Stimulated activated CD8-positive, alpha-beta memory T cell treated with anti-CD3 and anti-CD28 coated beads, Interleukin-15, amount 100 ng/mL, for 24 hours (primary cell): ENCODE measurements around the gene VMP1.
"Not testable (repeated sequence)": the region's sequence is repeated elsewhere in the genome, so short reads cannot be mapped to it uniquely, and the experiment has no call there.

ENCODE experiments used
- DNase-seq: peaks from one replicate; pipeline ENCODE4 v3.0.0-alpha.2; 2020; ENCODE audit warnings: low read depth

Gene VMP1

DNA sequence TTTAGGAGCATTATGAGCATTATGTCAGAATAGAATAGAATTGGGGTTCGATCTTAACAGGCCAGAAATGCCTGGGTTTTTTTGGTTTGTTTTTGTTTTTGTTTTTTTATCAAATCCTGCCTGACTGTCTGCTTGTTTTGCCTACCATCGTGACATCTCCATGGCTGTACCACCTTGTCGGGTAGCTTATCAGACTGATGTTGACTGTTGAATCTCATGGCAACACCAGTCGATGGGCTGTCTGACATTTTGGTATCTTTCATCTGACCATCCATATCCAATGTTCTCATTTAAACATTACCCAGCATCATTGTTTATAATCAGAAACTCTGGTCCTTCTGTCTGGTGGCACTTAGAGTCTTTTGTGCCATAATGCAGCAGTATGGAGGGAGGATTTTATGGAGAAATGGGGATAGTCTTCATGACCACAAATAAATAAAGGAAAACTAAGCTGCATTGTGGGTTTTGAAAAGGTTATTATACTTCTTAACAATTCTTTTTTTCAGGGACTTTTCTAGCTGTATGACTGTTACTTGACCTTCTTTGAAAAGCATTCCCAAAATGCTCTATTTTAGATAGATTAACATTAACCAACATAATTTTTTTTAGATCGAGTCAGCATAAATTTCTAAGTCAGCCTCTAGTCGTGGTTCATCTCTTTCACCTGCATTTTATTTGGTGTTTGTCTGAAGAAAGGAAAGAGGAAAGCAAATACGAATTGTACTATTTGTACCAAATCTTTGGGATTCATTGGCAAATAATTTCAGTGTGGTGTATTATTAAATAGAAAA lies 133.8 kb downstream of the VMP1 start:
- not testable (repeated sequence) for DNase-seq

DNA sequence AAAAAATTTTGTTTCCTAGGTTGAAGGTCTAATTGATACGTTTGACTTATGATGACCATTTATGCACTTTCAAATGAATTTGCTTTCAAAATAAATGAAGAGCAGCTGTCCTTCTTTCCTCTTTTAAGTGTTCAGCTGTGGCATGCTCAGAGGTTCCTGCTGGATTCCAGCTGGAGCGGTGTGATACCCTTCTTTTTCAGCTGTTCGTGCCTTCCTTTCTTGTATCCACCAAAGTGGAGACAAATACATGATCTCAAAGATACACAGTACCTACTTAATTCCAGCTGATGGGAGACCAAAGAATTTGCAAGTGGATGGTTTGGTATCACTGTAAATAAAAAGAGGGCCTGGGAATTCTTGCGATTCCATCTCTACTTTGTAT lies 134.4 kb downstream of the VMP1 start:
- not testable (repeated sequence) for DNase-seq

DNA sequence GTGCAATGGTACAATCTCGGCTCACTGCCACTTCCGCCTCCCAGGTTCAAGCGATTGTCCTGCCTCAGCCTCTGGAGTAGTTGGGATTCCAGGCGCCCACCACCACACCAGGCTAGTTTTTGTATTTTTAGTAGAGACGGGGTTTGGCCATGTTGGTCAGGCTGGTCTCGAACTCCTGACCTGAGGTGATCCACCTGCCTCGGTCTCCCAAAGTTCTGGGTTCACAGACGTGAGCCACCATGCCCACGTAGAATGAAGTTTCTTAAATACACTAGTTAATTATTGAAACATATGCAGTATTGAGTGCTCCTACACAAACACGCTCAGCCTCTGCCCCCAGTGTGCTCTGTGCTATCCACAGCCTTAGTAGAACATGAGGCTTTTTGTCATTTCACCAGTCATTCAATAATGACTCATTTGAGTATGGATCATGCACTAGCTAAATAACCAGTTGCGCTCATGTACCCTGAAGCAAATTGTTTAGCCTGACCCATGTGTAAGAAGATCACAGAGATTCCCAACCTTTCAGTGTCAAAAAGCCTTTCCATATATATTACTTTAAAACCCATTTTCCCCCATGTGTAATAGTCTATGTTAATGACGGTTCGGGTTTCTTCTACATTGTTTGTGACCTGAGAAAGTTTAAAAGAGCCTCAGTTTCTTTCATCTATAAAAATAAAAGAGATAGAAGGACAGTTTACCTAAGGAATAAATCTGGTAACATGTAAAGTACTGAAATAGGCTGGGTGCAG lies 135.6 kb downstream of the VMP1 start:
- DNase-seq: no peak

DNA sequence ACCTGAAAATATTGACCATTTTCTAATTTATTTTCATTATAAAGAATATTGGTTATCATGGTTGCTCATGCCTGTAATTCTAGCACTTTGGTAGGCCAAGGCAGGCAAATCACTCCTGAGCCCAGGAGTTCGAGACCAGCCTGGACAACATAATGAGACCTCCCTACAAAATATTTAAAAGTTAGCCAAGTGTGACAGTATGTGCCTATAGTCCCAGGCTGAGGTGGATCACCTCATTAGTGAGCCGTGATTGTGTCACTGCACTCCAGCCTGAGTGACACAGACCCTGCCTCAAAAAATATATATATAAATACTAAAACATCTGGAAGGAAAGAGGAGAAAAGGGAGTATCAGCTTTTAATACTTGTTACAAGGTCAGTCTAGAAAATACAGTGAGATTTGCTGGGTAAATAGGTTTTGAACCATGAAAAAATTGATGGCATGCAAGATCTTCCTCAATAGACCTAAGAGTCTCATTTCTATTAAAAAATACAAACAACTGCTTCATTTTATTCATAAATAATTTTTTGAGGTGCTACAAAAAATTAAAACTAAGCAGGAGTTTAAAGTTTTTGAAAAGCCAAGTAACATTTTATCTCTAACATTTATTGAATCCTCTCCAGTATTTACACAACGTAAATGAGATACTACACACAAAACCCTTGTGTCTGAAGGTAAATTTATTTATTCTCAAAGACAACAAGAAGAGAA lies 137.6 kb downstream of the VMP1 start:
- DNase-seq: no peak

DNA sequence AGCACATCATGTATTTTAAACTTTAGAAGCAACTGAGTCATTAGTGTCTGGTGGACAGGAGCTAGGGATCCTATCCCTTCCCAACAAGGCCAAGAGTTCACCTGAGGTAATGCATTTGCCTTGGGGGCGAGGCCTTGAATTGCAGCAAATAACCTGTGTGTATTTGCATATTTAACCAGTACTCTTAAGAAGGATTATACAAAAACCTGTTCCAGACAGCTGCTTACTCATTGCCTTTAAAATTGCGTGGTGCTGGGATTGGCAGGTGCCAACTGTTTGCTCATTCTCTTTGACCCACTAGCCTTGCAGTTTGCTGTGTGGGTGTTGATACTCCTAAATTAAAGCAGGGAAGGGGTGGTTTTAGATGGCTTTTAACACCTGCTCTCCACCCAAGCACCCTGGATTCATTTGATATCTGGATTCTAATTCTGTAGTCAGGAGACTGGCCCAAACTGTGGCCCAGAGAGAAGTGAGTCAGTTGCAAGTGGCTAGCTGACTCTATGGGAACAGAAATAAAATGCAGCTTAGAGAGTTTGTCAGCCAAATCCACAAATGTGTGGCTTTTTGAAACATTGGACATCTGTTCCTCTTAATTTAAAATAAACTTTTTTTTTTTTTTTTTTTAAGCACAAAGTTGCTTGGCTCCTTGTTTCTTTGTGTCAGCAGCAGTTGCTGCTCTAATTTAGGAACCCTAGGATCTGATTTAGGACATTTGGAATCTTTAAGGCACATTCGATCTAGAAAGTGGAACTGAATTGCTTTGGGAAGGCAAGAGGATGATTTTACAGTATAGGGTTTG lies 138.3 kb downstream of the VMP1 start:
- no peak for DNase-seq

DNA sequence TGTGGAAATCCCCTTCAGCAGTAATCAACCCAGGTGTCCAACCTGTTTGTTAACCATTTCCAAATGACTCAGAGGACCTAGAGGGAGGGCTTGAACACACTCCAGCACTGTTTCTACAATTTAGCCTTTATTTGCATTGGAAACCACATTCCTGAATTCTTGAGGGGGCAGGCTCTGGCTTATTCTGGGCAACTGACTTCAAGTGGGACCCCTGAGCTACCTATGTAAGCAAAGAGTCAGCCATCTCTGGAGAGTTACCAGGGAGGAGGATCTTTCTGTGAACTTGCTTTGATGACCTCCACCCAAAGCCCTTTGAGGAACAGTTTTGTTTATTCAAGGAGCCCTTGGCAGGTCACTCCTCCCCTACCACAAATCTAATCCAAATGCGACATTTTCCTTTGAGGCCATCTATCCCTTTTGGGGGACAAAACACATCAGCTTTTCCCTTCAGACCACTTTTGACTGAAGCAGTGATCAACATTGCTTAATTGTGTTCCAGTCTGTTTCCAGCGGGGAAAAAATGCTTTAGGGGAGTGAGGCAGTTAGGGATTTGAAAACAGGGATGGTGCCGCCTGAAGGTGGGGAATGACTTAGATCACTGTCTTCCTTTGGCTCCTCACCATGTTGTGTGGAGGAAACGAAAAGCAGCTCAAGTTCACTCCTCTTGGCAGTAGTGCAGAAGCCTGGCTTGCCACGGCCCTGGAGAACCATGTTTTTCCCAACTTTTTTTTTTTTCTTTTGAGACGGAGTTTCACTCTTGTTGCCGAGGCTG lies 139.1 kb downstream of the VMP1 start:
- no peak for DNase-seq

DNA sequence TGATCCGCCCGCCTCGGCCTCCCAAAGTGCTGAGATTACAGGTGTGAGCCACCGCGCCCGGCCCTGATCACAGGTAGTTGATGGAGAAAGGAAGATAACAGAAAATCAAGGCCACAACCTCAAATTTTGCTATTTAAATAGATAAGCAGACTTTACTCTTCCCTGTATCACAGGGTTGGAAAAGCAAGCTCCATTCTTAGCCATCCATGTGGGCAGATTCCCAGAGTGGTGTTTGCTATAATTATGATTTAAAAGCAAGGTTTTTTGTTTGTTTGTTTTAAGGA lies 140.9 kb downstream of the VMP1 start:
- DNase-seq: no peak

DNA sequence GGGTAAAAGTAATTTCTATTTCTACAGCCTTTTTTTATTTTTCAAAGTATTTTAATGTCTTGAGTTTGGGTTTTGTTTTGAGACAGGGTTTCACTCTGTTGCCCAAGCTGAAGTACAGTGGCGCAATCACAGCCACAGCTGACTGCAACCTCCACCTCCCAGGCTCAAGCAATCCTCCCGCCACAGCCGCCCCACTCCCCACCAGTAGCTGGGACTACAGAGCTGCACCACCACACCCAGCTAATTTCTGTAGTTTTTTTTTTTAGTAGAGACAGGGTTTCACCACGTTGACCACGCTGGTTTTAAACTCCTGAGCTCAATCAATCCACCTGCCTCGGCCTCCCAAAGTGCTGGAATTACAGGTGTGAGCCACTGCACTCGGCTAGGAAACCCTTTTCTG lies 141.3 kb downstream of the VMP1 start:
- no peak for DNase-seq

DNA sequence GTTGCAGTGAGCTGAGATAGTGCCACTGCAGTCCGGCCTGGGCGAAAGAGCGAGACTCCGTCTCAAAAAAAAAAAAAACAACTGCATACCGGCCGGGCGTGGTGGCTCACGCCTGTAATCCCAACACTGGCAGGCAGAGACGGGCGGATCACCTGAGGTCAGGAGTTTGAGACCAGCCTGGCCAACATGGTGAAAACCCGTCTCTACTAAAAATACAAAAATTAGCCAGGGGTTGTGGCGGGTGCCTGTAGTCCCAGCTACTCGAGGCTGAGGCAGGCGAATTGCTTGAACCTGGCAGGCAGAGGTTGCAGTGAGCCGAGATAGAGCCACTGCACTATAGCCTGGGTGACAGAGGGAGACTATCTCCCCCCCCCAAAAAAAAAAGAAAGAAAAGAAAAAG lies 142.9 kb downstream of the VMP1 start:
- not testable (repeated sequence) for DNase-seq

DNA sequence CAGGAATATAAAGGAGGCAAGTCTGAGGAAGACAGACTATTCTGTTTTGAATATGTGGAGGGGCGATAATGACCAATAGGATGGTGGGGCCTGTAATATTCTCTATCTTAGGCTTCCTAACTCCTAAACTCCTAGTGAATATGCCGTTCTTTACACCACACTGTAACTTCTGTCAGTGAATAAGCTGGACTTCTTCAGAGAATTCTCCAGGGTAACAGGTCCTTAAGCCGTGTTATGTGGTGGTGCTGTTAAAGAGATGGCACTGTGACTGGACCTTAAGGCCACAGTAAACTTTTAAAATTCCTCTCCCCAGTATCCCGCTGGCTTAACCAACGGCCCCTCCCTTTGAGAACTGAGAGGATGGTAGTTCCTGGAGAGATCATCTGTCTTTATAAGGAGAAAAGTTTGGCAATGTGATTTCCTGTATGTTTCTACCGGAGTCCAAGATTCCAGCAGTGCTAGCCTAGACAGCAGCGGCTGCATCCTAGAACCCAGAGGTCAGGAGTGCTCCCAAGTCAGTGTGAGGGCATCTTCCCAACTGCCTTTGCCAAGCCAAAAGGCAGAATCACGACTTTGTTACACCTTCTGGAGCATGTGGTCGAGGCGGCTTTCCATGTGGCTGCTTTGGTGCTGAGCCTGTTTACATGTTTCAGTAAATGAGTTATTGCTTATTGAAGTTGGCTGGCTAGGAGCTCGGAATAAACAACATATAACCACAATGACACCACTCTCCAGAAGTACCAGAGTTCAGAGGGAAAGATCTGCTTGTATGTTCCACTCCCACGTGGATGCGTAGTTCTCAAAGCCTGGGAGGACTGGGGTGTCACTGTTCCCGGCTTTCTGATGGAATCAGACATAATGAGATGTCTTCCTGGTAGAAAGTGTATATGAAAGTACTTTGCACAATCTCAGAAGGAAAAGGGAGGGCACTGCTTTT lies 144.3 kb downstream of the VMP1 start:
- DNase-seq: no peak

DNA sequence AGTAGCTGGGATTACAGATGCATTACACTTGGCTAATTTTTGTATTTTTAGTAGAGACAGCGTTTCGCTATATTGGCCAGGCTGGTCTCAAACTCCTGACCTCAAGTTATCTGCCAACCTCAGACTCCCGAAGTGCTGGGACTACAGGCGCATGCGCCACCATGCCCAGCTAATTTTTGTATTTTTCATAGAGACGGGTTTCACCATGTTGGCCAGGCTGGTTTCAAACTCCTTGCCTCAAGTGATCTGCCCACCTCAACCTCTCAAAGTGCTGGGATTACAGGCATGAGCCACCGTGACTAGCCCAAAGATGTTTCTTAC lies 145.4 kb downstream of the VMP1 start:
- DNase-seq: not testable (repeated sequence)

DNA sequence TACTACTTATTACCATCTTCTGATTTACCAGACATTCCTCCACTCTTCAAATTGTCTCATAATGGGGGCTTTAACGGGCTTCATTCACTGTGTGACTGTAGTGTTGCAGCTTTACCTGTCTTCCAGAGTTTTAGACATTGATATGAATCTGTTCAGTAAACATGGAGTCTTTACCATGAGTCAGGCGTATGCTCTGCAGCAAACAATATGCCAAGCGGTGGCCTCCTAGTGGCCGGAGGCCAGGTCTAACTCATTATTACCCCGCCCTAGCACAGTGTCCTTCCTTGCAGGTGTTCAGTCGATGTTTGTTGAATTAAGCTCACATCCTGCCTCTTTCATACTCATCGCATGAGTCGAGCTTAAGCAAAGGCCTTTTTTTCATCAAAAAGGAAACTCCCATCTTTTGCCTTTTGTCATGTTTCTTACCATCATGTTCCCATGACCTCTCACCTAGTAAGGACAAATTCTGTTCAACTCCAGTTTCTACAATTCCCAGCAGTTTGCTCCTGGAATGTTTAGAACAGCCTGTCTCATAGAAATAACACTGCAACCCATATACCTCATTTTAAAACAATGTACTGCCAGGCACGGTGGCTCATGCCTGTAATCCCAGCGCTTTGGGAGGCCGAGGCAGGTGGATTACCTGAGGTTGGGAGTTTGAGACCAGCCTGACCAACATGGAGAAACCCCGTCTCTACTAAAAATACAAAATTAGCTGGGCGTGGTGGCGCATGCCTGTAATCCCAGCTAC lies 145.9 kb downstream of the VMP1 start:
- no peak for DNase-seq

DNA sequence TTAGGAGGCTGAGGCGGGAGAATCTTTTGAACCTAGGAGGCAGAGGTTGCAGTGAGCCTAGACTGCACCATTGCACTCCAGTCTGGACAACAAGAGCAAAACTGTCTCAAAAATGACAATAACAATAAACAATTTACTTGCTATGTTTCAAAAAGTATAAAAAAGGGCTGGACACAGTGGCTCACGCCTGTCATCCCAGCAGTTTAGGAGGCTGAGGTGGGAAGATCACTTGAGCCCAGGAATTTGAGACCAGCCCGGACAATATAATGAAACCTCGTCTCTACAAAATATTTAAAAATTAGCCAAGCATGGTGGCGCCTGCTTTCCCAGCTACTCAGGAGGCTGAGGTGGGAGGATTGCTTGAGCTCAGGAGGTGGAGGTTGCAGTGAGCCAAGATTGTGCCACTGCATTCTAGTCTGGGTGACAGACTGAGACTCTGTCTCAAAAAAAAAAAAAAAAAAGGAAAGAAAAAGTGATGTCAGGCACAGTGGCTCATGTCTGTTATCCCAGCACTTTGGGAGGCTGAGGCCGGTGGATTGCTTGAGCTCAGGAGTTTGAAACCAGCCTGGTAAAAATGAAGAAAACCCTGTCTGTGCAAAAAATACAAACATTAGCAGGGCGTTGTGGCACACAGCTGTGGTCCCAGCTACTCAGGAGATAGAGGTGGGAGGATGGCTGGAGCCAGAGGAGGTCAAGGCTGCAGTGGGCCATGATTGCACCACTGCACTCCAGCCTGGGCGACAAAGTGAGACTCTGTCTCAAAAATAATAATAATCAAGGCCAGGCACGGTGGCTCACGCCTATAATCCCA lies 146.7 kb downstream of the VMP1 start:
- not testable (repeated sequence) for DNase-seq

DNA sequence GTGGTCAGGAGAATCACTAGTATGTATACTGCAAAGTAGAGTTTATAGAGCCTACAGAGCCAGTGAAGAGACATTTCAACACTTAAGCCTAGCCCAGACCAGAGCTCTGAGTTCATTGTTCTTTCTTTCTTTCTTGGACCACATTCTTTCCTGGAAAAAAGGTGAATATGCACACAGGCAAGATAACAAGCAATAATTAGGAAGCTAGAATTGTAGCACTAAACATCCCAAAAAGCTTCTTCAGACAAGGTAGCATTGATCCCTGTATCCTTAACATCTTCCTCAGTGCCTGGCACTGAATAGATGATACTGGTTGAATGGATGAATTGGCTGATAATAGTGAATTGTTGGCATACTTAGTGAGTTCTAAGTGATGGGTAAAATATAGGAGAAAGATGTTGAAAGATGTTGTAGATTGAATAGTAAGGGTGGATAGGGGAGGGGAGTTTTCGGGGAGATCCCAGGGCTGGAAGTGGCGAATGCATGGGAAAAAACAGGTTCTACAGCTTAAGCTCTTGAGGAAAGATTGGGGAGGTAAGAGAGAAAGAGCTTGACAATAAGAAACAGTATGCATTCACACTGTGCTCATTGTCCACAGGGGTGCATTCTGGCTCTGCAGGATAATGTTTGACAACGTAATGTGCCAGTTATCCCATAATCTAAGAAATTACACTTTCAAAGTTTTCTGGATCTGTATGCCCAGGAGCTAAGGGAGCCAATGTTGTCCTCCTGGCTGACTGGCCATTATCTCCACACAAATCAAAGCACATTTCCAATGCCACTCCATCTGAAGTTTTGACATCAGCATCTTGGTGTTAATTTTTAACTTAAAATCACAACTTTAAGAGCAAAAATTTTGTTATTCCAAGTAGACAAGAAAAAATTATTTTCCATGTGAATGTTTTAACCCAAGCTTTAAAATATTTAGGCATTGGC lies 149.7 kb downstream of the VMP1 start:
- DNase-seq: no peak

DNA sequence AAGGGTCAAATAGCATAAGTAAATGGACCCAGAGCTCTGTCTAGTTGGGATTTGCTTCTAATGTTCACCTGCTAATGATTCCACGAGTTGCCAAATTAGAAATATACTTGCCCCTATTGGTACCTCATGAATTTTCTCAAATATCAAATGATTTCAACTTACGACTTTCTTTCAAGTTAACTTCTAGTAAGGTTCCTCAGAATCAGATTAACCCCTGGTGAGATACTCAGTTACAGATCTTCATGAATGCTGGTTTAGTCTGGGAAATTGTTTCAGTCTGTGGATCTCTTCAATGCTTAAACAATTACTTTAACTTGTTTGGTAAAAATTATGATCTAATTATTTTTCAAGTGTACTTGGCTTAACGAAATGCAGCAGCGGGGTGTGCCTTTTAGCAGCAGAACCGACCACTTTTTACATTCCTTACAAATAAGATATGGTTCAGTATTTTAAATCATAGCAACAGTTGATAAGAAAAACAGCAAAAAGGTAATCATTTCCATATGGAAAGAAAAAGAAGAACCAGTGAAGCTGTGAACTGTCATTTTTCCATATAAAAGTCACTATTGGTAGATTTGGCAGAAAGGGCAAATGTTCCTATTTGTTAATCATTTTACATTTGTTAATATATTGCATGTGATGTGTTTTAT lies 150.8 kb downstream of the VMP1 start:
- DNase-seq: no peak

DNA sequence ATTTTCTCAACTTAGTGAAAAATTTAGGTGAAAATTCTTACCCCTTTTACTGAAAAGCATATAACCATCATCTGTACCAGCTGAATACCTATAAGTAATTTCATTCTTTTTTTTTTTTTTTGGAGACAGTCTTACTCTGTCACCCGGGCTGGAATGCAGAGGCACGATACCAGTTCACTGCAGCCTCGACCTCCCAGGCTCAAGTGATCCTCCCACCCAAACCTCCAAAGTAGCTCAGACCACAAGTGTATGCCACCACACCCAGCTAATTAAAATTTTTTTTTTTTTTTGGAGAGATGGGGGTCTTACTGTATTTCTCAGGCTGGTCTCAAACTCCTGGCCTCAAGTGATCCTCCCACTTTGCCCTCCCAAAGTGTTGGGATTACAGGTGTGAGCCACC lies 151.5 kb downstream of the VMP1 start:
- no peak for DNase-seq

DNA sequence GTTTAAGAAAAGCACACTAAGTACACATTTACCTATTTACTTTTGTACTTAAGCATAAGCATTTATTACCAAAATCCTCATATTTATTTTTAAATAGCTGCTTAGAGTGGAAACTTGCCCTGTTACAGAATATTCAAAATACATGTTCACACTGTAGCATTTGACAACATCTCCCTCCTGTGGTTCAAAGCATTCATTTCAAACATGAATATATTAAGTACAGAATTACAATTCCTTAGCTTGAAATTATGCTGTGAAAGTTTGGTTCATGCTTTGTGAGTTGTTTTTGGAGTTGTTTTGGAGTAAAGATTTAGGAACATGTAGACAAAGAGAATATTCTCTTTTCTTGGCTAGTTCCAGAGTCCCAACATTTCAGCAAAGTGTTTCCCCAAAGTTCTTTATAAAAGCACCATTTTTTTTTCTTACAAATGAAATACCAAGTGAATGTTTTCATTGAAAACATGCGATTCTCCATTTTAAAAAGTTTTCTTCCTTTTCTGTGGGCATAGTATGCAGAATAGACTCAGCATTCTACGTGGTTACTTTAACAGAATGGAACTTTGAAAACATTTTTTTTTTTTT lies 152.1 kb downstream of the VMP1 start:
- DNase-seq: no peak
